Vagina (tissue), 2 donors: Measurements from ENCODE around the gene OR2L13.

Experiments used
- POLR2AphosphoS5 ChIP-seq, 2 donors: sonication (generic); formaldehyde crosslinking; IDR thresholded peaks; one replicate each; pipeline ENCODE4 v1.9.0; 2017; ENCODE audit warnings: antibody characterized with exemption in 2 of 2, mild to moderate bottlenecking in 2 of 2, low read depth in 1 of 2; ENCODE audit not compliant: insufficient read depth in 1 of 2
- TF ChIP-seq, protein P1 (sequence below), 3 experiments: fragments of 450-650 bp in 2 of 3; fragments of 200-600 bp in 1 of 3; sonication (generic) in 1 of 3; IDR thresholded peaks; one replicate each; pipeline ENCODE4 v1.5.1; 2017 to 2019; ENCODE audit warnings: antibody characterized with exemption in 3 of 3, mild to moderate bottlenecking in 2 of 3, moderate library complexity in 2 of 3

- TF ChIP-seq, protein P1, sequence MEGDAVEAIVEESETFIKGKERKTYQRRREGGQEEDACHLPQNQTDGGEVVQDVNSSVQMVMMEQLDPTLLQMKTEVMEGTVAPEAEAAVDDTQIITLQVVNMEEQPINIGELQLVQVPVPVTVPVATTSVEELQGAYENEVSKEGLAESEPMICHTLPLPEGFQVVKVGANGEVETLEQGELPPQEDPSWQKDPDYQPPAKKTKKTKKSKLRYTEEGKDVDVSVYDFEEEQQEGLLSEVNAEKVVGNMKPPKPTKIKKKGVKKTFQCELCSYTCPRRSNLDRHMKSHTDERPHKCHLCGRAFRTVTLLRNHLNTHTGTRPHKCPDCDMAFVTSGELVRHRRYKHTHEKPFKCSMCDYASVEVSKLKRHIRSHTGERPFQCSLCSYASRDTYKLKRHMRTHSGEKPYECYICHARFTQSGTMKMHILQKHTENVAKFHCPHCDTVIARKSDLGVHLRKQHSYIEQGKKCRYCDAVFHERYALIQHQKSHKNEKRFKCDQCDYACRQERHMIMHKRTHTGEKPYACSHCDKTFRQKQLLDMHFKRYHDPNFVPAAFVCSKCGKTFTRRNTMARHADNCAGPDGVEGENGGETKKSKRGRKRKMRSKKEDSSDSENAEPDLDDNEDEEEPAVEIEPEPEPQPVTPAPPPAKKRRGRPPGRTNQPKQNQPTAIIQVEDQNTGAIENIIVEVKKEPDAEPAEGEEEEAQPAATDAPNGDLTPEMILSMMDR (IDR thresholded peaks at IDR 0.05) = no peak
- no peak for TF ChIP-seq POLR2AphosphoS5 (IDR thresholded peaks at IDR 0.05; ENCODE audit: insufficient read depth in 1 of 2, low read depth in 1 of 2)
Measured at GRCh38 chr1:248140846-248141245, 45.9 kb downstream of the OR2L13 start.
